ENCODE measurements around the gene ZSCAN31. TPM values are rescaled to one million over a fixed set of nuclear protein-coding genes. Genes with fewer than 3 reads are reported as not detected.

Gene ZSCAN31
- polyA plus RNA-seq, 1 of the 3 experiments (the other 2 are of a cell fraction) = 1.9 TPM

DNA sequence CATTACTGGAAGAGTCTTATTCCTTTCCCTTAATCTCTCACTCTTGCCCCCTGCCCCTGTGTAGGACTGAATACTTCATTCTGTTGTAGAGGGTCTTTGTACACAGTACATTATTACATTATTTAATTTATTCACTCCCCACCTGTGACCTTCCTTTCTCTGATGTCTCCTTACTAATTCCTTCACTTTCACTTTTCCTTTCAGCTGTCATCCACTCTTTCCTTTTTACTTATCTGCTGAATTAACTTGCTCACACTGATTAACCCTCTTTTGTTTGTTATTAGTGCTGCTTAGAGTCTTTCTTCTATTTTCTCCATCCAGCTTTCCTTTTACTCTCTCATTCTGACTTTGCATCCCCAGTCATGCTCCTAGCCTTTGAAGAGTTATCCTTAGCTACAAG lies 61.1 kb downstream of the ZSCAN31 start:
- H3K4me3 ChIP-seq (ENCODE audit: low read depth in 2 of 2, low read length in 1 of 2) = no peak overlapping the region
- H3K79me2 ChIP-seq (ENCODE audit: insufficient read depth) = peaks cover 15% of the 10 kb centered on the region; the same call in 1 of the 2 replicates
- H2AFZ ChIP-seq (ENCODE audit: low read depth) = no peak overlapping the region
- H3K4me1 ChIP-seq (ENCODE audit: control insufficient read depth in 1 of 2, insufficient read depth in 2 of 2, low read depth in 1 of 2, low read length in 1 of 2) = no peaks in the 10 kb centered on the region
- H3K36me3 ChIP-seq (replicated peaks in 1 of 2; ENCODE audit: control insufficient read depth in 1 of 2, insufficient read depth in 2 of 2, low read length in 1 of 2) = peaks cover 45 to 50% of the 10 kb centered on the region in 2 experiments
- peaks cover 3% of the 10 kb centered on the region for H3F3A ChIP-seq (replicated peaks; ENCODE audit: insufficient read depth)
- no peak overlapping the region for H3K4me2 ChIP-seq
- H3K9ac ChIP-seq = no peak overlapping the region
- H3K27ac ChIP-seq (ENCODE audit: low read depth in 2 of 2, low read length in 1 of 2) = no peak overlapping the region
- no peaks in the 10 kb centered on the region for H3K9me3 ChIP-seq
- ChIA-PET CTCF (interaction anchor here (1.2 kb wide), 1 partner anchor 81 kb away, joined by 3 read pairs; no protein-coding TSS in a partner anchor), POLR2A (no interaction called here)
- DNase-seq = no peak
- no peaks in the 10 kb centered on the region for H4K20me1 ChIP-seq (ENCODE audit: insufficient read depth)
- H3K9me2 ChIP-seq = no peaks in the 10 kb centered on the region
- no peaks in the 10 kb centered on the region for H3K27me3 ChIP-seq (ENCODE audit: insufficient read depth)
- no peak for TF ChIP-seq MXI1 (IDR thresholded peaks at IDR 0.05; ENCODE audit: low read depth, low read length)
- TF ChIP-seq EP300 (IDR thresholded peaks at IDR 0.05; ENCODE audit: borderline replicate concordance in 1 of 2, low read depth in 1 of 2, low read length in 1 of 2) = no peak
- no peak for TF ChIP-seq NFIC (IDR thresholded peaks at IDR 0.05; ENCODE audit: borderline replicate concordance)
- TF ChIP-seq RCOR1 (IDR thresholded peaks at IDR 0.05; ENCODE audit: low read length) = no peak
- TF ChIP-seq TEAD4 (IDR thresholded peaks at IDR 0.05; ENCODE audit: borderline replicate concordance, insufficient read depth) = no peak
- TF ChIP-seq EZH2phosphoT487 (IDR thresholded peaks at IDR 0.05; ENCODE audit: borderline replicate concordance, low read depth) = no peak
- TF ChIP-seq SMC3 (IDR thresholded peaks at IDR 0.05; ENCODE audit: low read depth, low read length) = no peak
- no peak for TF ChIP-seq SIN3A (IDR thresholded peaks at IDR 0.05; ENCODE audit: borderline replicate concordance, low read depth, low read length)
- TF ChIP-seq, protein P1, sequence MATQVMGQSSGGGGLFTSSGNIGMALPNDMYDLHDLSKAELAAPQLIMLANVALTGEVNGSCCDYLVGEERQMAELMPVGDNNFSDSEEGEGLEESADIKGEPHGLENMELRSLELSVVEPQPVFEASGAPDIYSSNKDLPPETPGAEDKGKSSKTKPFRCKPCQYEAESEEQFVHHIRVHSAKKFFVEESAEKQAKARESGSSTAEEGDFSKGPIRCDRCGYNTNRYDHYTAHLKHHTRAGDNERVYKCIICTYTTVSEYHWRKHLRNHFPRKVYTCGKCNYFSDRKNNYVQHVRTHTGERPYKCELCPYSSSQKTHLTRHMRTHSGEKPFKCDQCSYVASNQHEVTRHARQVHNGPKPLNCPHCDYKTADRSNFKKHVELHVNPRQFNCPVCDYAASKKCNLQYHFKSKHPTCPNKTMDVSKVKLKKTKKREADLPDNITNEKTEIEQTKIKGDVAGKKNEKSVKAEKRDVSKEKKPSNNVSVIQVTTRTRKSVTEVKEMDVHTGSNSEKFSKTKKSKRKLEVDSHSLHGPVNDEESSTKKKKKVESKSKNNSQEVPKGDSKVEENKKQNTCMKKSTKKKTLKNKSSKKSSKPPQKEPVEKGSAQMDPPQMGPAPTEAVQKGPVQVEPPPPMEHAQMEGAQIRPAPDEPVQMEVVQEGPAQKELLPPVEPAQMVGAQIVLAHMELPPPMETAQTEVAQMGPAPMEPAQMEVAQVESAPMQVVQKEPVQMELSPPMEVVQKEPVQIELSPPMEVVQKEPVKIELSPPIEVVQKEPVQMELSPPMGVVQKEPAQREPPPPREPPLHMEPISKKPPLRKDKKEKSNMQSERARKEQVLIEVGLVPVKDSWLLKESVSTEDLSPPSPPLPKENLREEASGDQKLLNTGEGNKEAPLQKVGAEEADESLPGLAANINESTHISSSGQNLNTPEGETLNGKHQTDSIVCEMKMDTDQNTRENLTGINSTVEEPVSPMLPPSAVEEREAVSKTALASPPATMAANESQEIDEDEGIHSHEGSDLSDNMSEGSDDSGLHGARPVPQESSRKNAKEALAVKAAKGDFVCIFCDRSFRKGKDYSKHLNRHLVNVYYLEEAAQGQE (IDR thresholded peaks at IDR 0.05; ENCODE audit: low read depth, low read length) = no peak
- TF ChIP-seq FOXM1 (IDR thresholded peaks at IDR 0.05; ENCODE audit: low read depth) = no peak
- no peak for TF ChIP-seq NRF1 (IDR thresholded peaks at IDR 0.05; ENCODE audit: low read depth, low read length)
- no peak for TF ChIP-seq RAD21 (IDR thresholded peaks at IDR 0.05; ENCODE audit: low read length)
- TF ChIP-seq, protein P2, sequence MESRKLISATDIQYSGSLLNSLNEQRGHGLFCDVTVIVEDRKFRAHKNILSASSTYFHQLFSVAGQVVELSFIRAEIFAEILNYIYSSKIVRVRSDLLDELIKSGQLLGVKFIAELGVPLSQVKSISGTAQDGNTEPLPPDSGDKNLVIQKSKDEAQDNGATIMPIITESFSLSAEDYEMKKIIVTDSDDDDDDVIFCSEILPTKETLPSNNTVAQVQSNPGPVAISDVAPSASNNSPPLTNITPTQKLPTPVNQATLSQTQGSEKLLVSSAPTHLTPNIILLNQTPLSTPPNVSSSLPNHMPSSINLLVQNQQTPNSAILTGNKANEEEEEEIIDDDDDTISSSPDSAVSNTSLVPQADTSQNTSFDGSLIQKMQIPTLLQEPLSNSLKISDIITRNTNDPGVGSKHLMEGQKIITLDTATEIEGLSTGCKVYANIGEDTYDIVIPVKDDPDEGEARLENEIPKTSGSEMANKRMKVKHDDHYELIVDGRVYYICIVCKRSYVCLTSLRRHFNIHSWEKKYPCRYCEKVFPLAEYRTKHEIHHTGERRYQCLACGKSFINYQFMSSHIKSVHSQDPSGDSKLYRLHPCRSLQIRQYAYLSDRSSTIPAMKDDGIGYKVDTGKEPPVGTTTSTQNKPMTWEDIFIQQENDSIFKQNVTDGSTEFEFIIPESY (IDR thresholded peaks at IDR 0.05; ENCODE audit: borderline replicate concordance, low read depth) = no peak
- TF ChIP-seq FOSL2 (IDR thresholded peaks at IDR 0.05; ENCODE audit: borderline replicate concordance, low read depth) = no peak
- TF ChIP-seq, protein P3, sequence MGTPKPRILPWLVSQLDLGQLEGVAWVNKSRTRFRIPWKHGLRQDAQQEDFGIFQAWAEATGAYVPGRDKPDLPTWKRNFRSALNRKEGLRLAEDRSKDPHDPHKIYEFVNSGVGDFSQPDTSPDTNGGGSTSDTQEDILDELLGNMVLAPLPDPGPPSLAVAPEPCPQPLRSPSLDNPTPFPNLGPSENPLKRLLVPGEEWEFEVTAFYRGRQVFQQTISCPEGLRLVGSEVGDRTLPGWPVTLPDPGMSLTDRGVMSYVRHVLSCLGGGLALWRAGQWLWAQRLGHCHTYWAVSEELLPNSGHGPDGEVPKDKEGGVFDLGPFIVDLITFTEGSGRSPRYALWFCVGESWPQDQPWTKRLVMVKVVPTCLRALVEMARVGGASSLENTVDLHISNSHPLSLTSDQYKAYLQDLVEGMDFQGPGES (IDR thresholded peaks at IDR 0.05; ENCODE audit: low read depth, low read length) = no peak
- TF ChIP-seq, protein P4, sequence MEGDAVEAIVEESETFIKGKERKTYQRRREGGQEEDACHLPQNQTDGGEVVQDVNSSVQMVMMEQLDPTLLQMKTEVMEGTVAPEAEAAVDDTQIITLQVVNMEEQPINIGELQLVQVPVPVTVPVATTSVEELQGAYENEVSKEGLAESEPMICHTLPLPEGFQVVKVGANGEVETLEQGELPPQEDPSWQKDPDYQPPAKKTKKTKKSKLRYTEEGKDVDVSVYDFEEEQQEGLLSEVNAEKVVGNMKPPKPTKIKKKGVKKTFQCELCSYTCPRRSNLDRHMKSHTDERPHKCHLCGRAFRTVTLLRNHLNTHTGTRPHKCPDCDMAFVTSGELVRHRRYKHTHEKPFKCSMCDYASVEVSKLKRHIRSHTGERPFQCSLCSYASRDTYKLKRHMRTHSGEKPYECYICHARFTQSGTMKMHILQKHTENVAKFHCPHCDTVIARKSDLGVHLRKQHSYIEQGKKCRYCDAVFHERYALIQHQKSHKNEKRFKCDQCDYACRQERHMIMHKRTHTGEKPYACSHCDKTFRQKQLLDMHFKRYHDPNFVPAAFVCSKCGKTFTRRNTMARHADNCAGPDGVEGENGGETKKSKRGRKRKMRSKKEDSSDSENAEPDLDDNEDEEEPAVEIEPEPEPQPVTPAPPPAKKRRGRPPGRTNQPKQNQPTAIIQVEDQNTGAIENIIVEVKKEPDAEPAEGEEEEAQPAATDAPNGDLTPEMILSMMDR (IDR thresholded peaks at IDR 0.05) = no peak
- TF ChIP-seq, protein P5, sequence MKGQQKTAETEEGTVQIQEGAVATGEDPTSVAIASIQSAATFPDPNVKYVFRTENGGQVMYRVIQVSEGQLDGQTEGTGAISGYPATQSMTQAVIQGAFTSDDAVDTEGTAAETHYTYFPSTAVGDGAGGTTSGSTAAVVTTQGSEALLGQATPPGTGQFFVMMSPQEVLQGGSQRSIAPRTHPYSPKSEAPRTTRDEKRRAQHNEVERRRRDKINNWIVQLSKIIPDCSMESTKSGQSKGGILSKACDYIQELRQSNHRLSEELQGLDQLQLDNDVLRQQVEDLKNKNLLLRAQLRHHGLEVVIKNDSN (IDR thresholded peaks at IDR 0.05; ENCODE audit: borderline replicate concordance, low read depth) = no peak
- TF ChIP-seq RFX5 (IDR thresholded peaks at IDR 0.05; ENCODE audit: low read length) = no peak
- TF ChIP-seq, protein P6, sequence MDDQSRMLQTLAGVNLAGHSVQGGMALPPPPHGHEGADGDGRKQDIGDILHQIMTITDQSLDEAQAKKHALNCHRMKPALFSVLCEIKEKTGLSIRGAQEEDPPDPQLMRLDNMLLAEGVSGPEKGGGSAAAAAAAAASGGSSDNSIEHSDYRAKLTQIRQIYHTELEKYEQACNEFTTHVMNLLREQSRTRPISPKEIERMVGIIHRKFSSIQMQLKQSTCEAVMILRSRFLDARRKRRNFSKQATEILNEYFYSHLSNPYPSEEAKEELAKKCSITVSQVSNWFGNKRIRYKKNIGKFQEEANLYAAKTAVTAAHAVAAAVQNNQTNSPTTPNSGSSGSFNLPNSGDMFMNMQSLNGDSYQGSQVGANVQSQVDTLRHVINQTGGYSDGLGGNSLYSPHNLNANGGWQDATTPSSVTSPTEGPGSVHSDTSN (IDR thresholded peaks at IDR 0.05) = no peak
